KOPT-K1 (cell line): ENCODE results near the gene RBM47.
"Not testable (repeated sequence)": the region's sequence is repeated elsewhere in the genome, so short reads cannot be mapped to it uniquely, and the experiment has no call there.

Experiments
- H3K27ac ChIP-seq: fragments of 200-600 bp; sonication (generic); 2 replicates; pipeline ENCODE4 v1.5.1; 2016; ENCODE audit warnings: antibody characterized with exemption, mild to moderate bottlenecking, low read depth, low read length; ENCODE audit not compliant: poor library complexity, severe bottlenecking
- H3K36me3 ChIP-seq: fragments of 200-600 bp; sonication (generic); 2 replicates; pipeline ENCODE4 v1.5.1; 2017; ENCODE audit warnings: antibody characterized with exemption, mild to moderate bottlenecking, low read length, moderate library complexity; ENCODE audit not compliant: insufficient read depth
- H3K9me3 ChIP-seq: fragments of 200-600 bp; sonication (generic); 2 replicates; pipeline ENCODE4 v1.5.1; 2017; ENCODE audit warnings: antibody characterized with exemption, low read length, mild to moderate bottlenecking; ENCODE audit not compliant: insufficient read depth, poor library complexity, severe bottlenecking

The RBM47 gene

GRCh38 chr4:40521957-40522356 is 107.7 kb downstream of the RBM47 start:
- H3K9me3 ChIP-seq = no peaks in the 10 kb centered on the region
- H3K27ac ChIP-seq = no peak overlapping the region
- H3K36me3 ChIP-seq = no peaks in the 10 kb centered on the region

GRCh38 chr4:40520533-40520932 is 109.1 kb downstream of the RBM47 start:
- no peaks in the 10 kb centered on the region for H3K36me3 ChIP-seq
- no peaks in the 10 kb centered on the region for H3K9me3 ChIP-seq
- H3K27ac ChIP-seq = no peak overlapping the region

- H3K27ac ChIP-seq, H3K9me3 ChIP-seq, H3K36me3 ChIP-seq: not testable (repeated sequence)
Observed at GRCh38 chr4:40517081-40517480, 112.6 kb downstream of the RBM47 start.

- Histone ChIP-seq H3K9me3 (no peaks in the 10 kb centered on the region), H3K36me3 (no peaks in the 10 kb centered on the region), H3K27ac (no peak overlapping the region)
Observed at GRCh38 chr4:40516651-40517050, 113.0 kb downstream of the RBM47 start.

GRCh38 chr4:40515398-40516293 is 114.0 kb downstream of the RBM47 start:
- H3K27ac ChIP-seq = no peak overlapping the region

GRCh38 chr4:40515037-40515397 is 114.6 kb downstream of the RBM47 start:
- no peaks in the 10 kb centered on the region for H3K9me3 ChIP-seq

More at GRCh38 chr4:40515398-40516293, 114.0 kb downstream of the RBM47 start:
- Histone ChIP-seq H3K36me3 (no peaks in the 10 kb centered on the region), H3K9me3 (no peaks in the 10 kb centered on the region)

GRCh38 chr4:40514497-40514951 is 115.1 kb downstream of the RBM47 start:
- no peaks in the 10 kb centered on the region for H3K36me3 ChIP-seq
- H3K9me3 ChIP-seq = no peaks in the 10 kb centered on the region
- H3K27ac ChIP-seq = no peak overlapping the region

More at GRCh38 chr4:40515037-40515397, 114.6 kb downstream of the RBM47 start:
- H3K36me3 ChIP-seq = no peaks in the 10 kb centered on the region
- no peak overlapping the region for H3K27ac ChIP-seq

- H3K27ac ChIP-seq = no peak overlapping the region
- H3K9me3 ChIP-seq = no peaks in the 10 kb centered on the region
- no peaks in the 10 kb centered on the region for H3K36me3 ChIP-seq
Observed at GRCh38 chr4:40511036-40511614, 118.5 kb downstream of the RBM47 start.

- Histone ChIP-seq H3K27ac (no peak overlapping the region), H3K36me3 (no peaks in the 10 kb centered on the region), H3K9me3 (no peaks in the 10 kb centered on the region)
Observed at GRCh38 chr4:40507977-40508376, 121.7 kb downstream of the RBM47 start.

- H3K36me3 ChIP-seq = no peaks in the 10 kb centered on the region
- no peak overlapping the region for H3K27ac ChIP-seq
- H3K9me3 ChIP-seq = no peaks in the 10 kb centered on the region
Observed at GRCh38 chr4:40506492-40506891, 123.2 kb downstream of the RBM47 start.

- Histone ChIP-seq H3K27ac (no peak overlapping the region), H3K36me3 (no peaks in the 10 kb centered on the region), H3K9me3 (no peaks in the 10 kb centered on the region)
Observed at GRCh38 chr4:40506066-40506465, 123.6 kb downstream of the RBM47 start.

- Histone ChIP-seq H3K27ac (peak overlapping the region; percentile 11), H3K9me3 (no peaks in the 10 kb centered on the region), H3K36me3 (no peaks in the 10 kb centered on the region)
Observed at GRCh38 chr4:40502934-40503333, 126.7 kb downstream of the RBM47 start.

GRCh38 chr4:40502220-40502619 is 127.4 kb downstream of the RBM47 start:
- Histone ChIP-seq H3K9me3 (no peaks in the 10 kb centered on the region), H3K27ac (no peak overlapping the region), H3K36me3 (no peaks in the 10 kb centered on the region)

GRCh38 chr4:40500781-40501180 is 128.9 kb downstream of the RBM47 start:
- Histone ChIP-seq H3K27ac (no peak overlapping the region), H3K36me3 (no peaks in the 10 kb centered on the region), H3K9me3 (no peaks in the 10 kb centered on the region)

GRCh38 chr4:40493160-40493559 is 136.5 kb downstream of the RBM47 start:
- Histone ChIP-seq H3K36me3 (no peaks in the 10 kb centered on the region), H3K9me3 (no peaks in the 10 kb centered on the region), H3K27ac (no peak overlapping the region)

GRCh38 chr4:40492691-40493090 is 137.0 kb downstream of the RBM47 start:
- H3K27ac ChIP-seq = no peak overlapping the region
- H3K36me3 ChIP-seq = no peaks in the 10 kb centered on the region
- H3K9me3 ChIP-seq = no peaks in the 10 kb centered on the region
